Stimulated activated CD4-positive, alpha-beta T cell treated with anti-CD3 and anti-CD28 coated beads, Interleukin-15, amount 100 ng/mL, for 48 hours (primary cell): ENCODE results near the gene NKD2.
"Not testable (repeated sequence)": the region's sequence is repeated elsewhere in the genome, so short reads cannot be mapped to it uniquely, and the experiment has no call there.

Source experiments
- DNase-seq, 2 donors: peaks; one replicate each; pipeline ENCODE4 v3.0.0-alpha.2; 2020; ENCODE audit warnings: low read depth in 2 of 2

Gene NKD2

DNA sequence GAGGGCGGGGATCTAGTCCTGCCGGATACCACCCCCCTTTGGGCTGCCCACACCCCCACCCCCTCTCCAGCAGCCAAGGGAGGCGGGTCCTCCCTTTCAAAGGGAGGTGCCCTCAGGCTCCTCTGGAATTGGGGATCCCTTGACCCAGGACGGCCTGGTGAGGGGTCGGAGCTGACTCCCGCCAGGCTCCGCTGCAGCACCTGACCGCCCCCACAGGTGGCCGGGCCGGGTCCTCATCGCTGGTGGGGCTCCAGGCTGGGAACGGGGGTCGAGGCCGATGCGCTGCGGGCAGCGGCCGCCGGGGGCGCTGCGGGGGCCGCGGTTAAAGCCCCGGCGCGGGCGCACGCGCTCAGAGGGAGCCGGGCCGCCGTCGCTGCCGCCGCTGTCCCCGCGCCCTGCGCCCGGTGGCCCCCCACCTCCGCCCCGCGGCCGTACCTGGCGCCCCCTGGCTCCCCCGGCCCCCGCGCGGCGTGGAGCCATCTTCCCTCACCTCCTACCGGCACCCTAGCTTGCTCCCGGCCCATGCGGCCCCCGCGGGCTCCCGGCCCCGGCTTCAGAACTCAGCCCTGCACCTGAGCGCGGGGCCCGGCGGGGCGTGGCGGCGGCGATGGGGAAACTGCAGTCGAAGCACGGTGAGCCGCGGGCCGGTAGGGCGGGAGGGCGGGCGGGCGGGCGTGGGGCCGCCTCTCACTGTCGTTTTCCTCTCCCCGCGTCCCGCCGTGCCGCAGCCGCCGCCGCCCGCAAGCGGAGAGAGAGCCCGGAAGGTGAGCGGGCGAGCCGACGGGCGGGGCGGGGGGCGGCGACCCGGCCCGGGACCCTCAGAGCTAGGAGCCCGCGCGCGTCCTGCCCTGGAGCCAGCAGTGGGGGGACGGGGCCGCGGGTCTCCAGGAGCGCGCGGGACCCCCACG, at the start of gene NKD2:
NKD2 (plus strand) TSS at position 352 of the 908 bp plus-strand sequence; CDS start at position 608, 256 bp downstream.
- DNase-seq, result no peak

GRCh38 chr5:959581-960531, 48.7 kb upstream of the NKD2 start:
- no peak for DNase-seq

DNA sequence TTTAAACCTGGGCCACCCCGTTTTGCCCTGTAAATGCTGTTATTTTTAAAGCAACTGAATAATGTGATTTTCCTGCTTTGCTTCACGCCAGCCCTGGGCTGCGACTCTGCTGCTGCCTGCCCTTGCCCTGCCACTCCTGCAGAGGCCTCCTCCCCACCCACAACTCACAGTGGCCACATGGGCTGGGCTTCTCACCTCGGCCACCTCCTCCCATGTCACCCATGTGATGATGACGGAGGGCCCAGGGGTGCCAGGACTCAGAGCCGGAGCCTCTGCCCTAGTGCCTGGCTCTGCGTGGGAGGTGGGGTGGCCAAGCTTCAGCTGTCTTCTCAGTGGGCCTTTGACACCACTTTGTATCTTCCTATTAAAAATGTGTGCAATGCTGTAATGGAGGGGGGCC, 48.1 kb upstream of the NKD2 start:
- DNase-seq, result no peak

DNA sequence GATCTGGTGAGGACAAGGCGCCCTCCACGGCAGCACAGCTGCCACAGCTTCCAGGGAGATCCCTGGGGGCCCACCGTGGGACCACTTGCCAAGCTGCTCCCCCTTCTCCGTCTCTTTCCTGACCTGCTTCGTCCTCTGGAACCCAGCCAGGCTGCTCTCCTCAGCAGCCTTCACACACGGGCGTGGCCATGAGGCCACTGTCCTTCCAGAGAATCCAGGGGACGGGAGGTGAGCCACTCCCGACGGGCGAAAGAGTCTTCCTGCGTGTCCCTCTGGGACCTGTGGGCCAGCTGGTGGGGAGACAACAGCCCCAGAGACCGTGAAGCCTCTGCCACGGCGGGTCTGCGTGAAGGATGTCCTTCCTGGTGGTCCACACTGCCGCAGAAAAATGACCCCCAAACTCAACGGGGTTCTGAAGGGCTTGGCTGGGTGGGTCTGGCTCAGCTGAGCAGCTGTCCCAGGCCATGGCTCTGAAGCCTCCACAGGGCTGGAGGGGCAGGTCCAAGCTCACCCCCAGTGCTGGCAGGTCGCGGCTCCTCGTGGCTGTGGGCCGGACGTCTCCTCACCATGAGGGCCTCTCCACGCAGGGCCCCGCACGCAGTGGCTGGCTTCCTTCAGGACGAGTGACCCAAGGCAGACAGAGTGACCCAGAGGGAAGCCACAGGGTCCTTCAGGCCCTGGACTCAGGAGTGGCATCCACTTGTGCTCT, 47.4 kb upstream of the NKD2 start:
- no peak for DNase-seq

DNA sequence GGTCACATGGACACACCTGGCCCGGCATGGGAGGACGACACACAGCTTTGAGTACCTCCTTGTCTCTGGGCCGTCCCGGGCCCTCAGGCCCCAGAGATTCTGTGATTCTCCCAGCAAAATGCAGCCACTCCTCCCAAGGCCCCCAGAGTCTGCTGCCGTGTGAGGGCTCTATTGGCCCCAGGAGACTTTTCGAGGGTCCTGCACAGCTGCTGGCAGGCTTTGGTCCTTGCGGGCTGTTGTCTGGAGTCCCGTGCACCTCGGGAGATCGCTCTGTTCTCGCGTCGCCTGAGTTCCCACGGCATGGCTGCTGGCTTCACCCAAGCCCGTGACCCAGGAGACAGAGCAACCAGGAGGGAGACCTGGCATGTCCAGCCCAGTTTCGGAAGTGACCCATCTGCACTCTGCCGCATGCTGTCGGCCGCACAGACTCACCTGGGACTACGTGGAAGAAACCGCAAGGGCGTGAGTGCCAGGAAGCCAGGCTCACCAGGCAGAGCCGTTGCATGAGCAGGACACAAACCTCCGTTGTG, 46.8 kb upstream of the NKD2 start:
- DNase-seq, result no peak

- no peak for DNase-seq
Measured at GRCh38 chr5:962386-962785, 46.2 kb upstream of the NKD2 start.

DNA sequence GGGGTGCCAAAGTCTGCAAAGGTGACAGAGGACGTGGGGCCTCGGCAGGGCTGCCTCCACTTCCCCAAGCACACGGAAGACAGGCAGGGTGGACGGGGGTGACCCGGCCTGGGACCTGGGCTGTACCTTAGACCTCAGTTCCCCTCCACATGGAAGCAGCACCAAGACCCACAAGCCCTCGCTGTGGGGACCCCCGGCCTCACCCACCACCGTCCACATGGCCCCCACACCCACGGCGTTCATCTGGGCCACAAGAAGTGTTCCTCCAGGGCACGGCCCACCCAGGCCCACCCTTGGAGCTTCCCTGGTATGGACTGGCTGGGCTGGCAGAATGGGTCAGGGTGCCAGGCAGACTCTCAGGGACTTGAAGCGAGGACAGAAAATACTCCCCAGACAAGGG, 45.8 kb upstream of the NKD2 start:
- DNase-seq, result no peak

DNA sequence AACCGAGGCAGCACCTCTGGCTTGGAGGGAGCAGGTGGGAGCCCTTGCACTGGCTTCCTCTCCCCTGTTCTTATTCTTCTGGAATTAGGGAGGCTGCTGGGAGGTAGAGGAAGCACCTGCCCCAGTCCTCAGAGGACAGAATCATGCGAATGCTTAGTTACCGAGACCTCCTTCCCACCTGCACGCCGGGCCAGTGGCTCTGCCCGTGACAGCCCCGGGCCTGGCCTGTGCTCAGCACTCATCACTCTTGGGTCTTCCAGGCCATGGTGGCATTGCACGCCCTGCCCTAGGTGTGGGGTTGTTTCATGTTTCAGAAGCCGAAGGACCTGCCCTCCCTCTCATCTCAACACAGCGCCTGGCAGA, 45.3 kb upstream of the NKD2 start:
- DNase-seq, result no peak

- peak; percentile 25 to 35 for DNase-seq
Measured at GRCh38 chr5:963673-964531, 44.7 kb upstream of the NKD2 start.

- no peak for DNase-seq
Measured at GRCh38 chr5:964821-965220, 43.8 kb upstream of the NKD2 start.

DNA sequence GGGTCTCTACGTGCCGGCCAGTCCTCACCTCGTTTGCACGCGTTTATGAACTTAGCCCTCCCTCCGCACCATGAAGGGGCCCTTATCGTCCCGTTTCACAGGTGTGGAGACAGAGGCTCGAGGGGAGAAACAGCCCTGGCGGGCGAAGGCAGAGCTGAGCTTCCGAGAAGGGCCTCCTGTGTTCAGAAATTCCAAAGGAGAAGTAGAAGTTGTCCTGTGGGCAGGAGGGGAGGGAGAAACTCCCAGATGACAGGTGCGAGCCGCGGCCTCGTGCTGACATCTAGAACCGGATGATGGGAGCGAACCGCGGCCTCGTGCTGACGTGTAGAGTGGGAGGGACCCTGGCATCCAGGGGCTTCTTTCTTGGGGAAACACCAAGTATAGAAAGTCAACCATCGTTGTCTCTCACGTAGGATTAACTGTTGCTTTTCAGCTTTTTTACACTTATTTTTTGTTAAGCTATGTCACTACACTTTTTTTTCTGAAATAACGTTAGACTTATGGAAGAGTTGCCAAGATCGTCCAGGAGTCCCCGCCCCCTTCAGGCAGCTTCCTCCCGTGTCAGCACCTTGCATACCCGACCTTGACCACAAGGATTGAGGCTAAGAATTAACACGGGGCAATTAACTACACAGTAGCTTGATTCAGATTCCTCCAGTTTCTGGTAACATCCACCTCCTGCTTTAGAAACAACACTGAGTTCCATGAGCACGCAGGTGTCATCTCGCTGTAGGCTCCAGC, 42.8 kb upstream of the NKD2 start:
- no peak for DNase-seq

DNA sequence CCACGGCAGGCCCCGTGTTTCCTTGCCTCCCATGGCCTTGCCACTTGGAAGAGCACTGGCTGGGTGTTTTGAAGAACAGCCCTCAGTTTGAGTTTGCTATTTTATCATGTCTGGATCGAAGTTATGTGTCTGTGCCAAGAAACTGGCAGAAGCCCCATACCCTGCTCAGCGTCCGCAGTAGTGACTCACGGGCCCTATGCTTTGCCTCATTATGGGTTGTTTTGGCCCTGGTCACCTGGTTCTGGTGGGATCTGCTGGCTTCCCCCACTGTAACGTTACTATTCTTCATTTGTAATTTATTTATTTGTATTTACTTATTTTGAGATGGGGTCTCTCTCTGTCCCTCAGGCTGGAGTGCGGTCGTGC, 42.3 kb upstream of the NKD2 start:
- no peak for DNase-seq

DNA sequence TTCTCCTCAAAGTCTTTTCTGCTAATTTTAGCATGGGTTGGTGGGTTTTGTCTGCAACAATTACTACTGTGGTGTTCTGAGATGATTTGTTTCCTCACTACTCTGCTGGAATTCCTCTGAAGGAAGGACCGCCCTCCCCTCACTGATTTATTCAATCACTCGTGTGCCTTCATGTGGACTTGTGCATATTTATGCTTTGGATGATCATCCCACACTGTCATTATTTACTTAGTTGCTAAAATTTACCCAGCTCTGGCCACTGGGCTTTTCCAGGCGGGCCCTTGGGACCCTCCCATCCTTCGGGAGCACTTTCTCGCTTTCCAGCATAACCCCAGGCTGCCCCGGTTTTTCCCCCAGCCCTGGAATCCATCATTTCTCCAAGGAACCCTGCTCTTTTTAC, 41.7 kb upstream of the NKD2 start:
- DNase-seq, result no peak

DNA sequence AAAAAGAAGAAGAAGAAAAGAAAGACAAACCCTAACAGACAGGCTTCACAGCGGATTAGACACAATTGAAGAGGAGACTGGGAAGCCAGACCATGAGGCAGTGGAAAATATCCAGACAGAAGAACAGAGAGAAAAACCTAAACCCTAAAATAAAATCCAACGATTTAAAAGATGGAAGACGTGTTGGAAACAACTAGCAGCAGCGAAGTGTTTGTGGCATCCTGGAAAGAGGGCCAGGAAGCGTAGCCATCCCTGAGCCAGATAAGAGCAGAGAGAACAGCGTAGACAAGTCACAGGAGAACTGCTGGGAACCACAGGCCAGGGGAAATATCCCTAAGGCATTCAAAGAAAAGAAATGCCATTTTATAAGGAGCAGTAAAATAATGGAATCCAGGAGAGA, 39.7 kb upstream of the NKD2 start:
- DNase-seq, result no peak

GRCh38 chr5:969408-969839, 39.2 kb upstream of the NKD2 start:
- no peak for DNase-seq

DNA sequence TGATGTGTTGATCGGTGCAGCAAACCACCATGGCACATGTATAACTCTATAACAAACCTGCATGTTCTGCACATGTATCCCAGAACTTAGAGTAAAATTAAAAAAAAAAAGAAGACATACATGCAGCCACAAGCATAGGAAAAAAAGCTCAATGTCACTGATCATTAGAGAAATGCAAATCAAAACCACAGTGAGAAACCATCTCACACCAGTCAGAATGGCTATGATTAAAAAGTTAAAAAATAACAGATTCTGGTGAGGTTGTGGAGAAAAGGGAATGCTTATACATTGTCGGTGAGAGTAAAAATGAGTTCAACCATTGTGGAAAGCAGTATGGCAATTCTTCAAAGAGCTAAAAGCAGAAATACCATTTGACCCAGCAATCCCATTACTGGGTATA, 36.0 kb upstream of the NKD2 start:
- not testable (repeated sequence) for DNase-seq

DNA sequence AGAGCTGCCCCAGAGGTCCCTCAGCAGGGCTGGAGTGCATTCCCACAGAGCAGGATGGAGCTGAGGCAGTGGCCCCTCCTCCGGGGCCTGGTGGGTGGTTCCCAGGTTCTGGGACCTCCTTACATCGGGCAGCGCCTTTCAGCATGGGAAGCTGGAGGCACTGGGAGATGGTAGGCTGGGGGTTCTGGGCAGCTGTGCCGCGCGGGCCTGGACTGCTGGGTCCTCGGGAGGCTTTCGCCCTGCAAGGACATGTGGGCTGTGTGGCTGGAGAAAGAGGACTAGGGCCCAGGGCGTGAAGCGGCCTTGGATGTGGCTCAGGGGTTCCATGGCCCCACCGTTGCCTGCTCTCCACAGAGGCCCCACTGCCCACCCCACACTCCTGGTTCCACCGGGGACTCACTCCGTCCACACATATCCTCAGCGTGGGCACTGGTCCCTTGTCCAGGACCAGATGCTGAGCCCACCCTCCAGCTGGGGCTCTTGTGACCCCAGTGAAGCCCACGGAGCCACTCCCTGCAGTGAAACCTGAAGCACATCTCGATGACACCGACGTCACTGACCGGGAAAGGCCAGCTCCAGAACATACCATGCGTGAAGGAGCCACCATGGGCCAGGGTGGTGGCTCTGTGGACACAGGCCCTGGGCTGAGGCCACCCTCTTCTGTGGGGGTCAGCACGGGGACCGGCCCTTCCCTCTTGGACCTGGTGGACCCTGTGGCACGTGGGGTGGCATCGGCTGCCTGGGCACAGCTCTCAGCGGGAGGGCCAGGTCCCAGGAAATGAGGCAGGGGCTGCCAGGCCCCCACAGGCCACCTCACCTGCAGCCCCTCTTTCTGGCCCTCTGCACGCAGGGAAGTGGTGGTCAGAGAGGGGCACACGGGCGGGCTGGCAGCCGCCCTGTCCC, 31.5 kb upstream of the NKD2 start:
- DNase-seq, result no peak

DNA sequence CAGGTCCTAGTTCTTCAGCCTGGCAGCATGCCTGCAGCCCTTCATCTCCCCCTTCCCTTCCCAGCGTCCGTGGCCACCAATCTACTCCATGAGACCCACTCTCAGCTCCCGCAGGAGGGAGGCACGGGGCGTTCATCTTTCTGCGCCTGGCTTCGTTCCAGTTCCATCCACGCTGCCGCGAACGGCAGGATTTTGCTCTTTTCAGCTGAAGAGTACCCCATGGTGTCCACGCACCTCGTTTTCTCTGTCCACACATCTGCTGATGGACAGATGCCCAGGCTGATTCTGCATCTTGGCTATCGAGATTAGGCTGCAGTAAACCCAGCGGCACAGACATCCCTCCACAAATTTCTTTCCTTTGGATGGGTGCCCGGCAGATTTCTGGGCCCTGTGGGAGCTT, 30.5 kb upstream of the NKD2 start:
- no peak for DNase-seq

- no peak for DNase-seq
Measured at GRCh38 chr5:978693-979092, 29.9 kb upstream of the NKD2 start.
